IPS DF 19.7 (cell line): ENCODE measurements around the gene ACBD6.

Experiments used
- DNase-seq: peaks from one replicate; pipeline ENCODE4 v3.0.0-alpha.2; 2013; ENCODE audit warnings: low read depth, low spot score

Gene ACBD6

GRCh38 chr1:180241716-180242544, 260.4 kb downstream of the ACBD6 start:
- no peak for DNase-seq

- DNase-seq, result no peak
These were observed 263.0 kb downstream of the ACBD6 start for GRCh38 chr1:180239145-180240096.

GRCh38 chr1:180238675-180239074, 263.7 kb downstream of the ACBD6 start:
- DNase-seq, result no peak
